Liver (tissue), 9 donors: ENCODE data around the gene TERB1. TPM values are rescaled to one million over a fixed set of nuclear protein-coding genes. Genes with fewer than 3 reads are reported as not detected.

Source experiments
- DNase-seq: peaks from one replicate; pipeline ENCODE4 v3.0.0-alpha.2; 2017; ENCODE audit warnings: low spot score
- H3K27ac ChIP-seq, 2 donors: one replicate each; pipeline ENCODE4 v1.7.0; 2013; ENCODE audit warnings: inconsistent platforms in 2 of 2, low read length in 2 of 2, control low read depth in 1 of 2, low read depth in 1 of 2, mild to moderate bottlenecking in 1 of 2
- H3K27me3 ChIP-seq, 4 donors: one replicate each; pipeline versions ENCODE4 v1.6.1 to v1.7.0; 2013; ENCODE audit warnings: low read length in 3 of 4, inconsistent platforms in 1 of 4, mild to moderate bottlenecking in 1 of 4, moderate library complexity in 1 of 4; ENCODE audit not compliant: control insufficient read depth in 4 of 4, insufficient read depth in 4 of 4
- H3K36me3 ChIP-seq, 4 donors: one replicate each; pipeline versions ENCODE4 v1.6.1 to v1.7.0; 2013; ENCODE audit warnings: low read length in 3 of 4, mild to moderate bottlenecking in 3 of 4, low read depth in 1 of 4, moderate library complexity in 1 of 4; ENCODE audit not compliant: control insufficient read depth in 4 of 4, insufficient read depth in 3 of 4
- H3K4me1 ChIP-seq, 4 donors: one replicate each; pipeline versions ENCODE4 v1.6.1 to v1.7.0; 2013; ENCODE audit warnings: low read length in 3 of 4, mild to moderate bottlenecking in 3 of 4, moderate library complexity in 1 of 4; ENCODE audit not compliant: control insufficient read depth in 4 of 4, insufficient read depth in 4 of 4
- H3K4me3 ChIP-seq, 3 donors: one replicate each; pipeline versions ENCODE4 v1.6.1 to v1.7.0; 2013; ENCODE audit warnings: low read length in 3 of 3, control low read depth in 1 of 3, low read depth in 1 of 3, mild to moderate bottlenecking in 1 of 3
- H3K9ac ChIP-seq, 2 donors: one replicate each; pipeline ENCODE4 v1.7.0; 2013; ENCODE audit warnings: low read length in 2 of 2, mild to moderate bottlenecking in 2 of 2, moderate library complexity in 2 of 2, control low read depth in 1 of 2, low read depth in 1 of 2
- H3K9me3 ChIP-seq, 4 donors: one replicate each; pipeline versions ENCODE4 v1.6.1 to v1.7.0; 2013; ENCODE audit warnings: low read length in 3 of 4; ENCODE audit not compliant: control insufficient read depth in 4 of 4
- ATF3 ChIP-seq: IDR thresholded peaks from 2 replicates; pipeline ENCODE4 v1.6.1; 2016; ENCODE audit warnings: antibody characterized with exemption
- CTCF ChIP-seq: fragments of 150-350 bp; IDR thresholded peaks from 2 replicates; pipeline ENCODE4 v1.5.1; 2017; ENCODE audit warnings: improper control_type of control experiment, low read depth, low read length; ENCODE audit not compliant: missing input control
- EGR1 ChIP-seq, 2 donors: IDR thresholded peaks; 2 replicates each; pipeline ENCODE4 v1.6.1; 2016 to 2018; ENCODE audit warnings: antibody characterized with exemption in 2 of 2, low read depth in 2 of 2
- FOXA1 ChIP-seq: IDR thresholded peaks from 2 replicates; pipeline ENCODE4 v1.6.1; 2016; ENCODE audit warnings: antibody characterized with exemption
- FOXA2 ChIP-seq: IDR thresholded peaks from 2 replicates; pipeline ENCODE4 v1.6.1; 2016; ENCODE audit warnings: antibody characterized with exemption
- GABPA ChIP-seq, 2 donors: IDR thresholded peaks in 1 of 2; conservative IDR thresholded peaks in 1 of 2; 2 replicates each; pipeline ENCODE4 v1.6.1; 2016; ENCODE audit warnings: antibody characterized with exemption in 2 of 2, mild to moderate bottlenecking in 1 of 2, moderate library complexity in 1 of 2
- HNF4A ChIP-seq, 2 donors: conservative IDR thresholded peaks; 2 replicates each; pipeline ENCODE4 v1.6.1; 2016; ENCODE audit warnings: antibody characterized with exemption in 2 of 2, mild to moderate bottlenecking in 2 of 2
- HNF4G ChIP-seq: IDR thresholded peaks from 2 replicates; pipeline ENCODE4 v1.6.1; 2016; ENCODE audit warnings: antibody characterized with exemption
- JUND ChIP-seq, 2 donors: IDR thresholded peaks; 2 replicates each; pipeline ENCODE4 v1.6.1; 2016; ENCODE audit warnings: antibody characterized with exemption in 2 of 2
- NR2F2 ChIP-seq: IDR thresholded peaks from 2 replicates; pipeline ENCODE4 v1.6.1; 2016; ENCODE audit warnings: antibody characterized with exemption
- RAD21 ChIP-seq, 2 donors: IDR thresholded peaks; 2 replicates each; pipeline ENCODE4 v1.6.1; 2016; ENCODE audit warnings: antibody characterized with exemption in 2 of 2, mild to moderate bottlenecking in 2 of 2
- REST ChIP-seq: IDR thresholded peaks from 2 replicates; pipeline ENCODE4 v1.6.1; 2016; ENCODE audit warnings: antibody characterized with exemption, mild to moderate bottlenecking
- RXRA ChIP-seq, 2 donors: IDR thresholded peaks; 2 replicates each; pipeline ENCODE4 v1.6.1; 2017 to 2018; ENCODE audit warnings: antibody characterized with exemption in 2 of 2, mild to moderate bottlenecking in 1 of 2
- SP1 ChIP-seq: IDR thresholded peaks from 2 replicates; pipeline ENCODE4 v1.6.1; 2018; ENCODE audit warnings: antibody characterized with exemption, mild to moderate bottlenecking
- TAF1 ChIP-seq: conservative IDR thresholded peaks from 2 replicates; pipeline ENCODE4 v1.6.1; 2016; ENCODE audit warnings: antibody characterized with exemption, mild to moderate bottlenecking
- YY1 ChIP-seq: IDR thresholded peaks from 2 replicates; pipeline ENCODE4 v1.6.1; 2016; ENCODE audit warnings: antibody characterized with exemption, mild to moderate bottlenecking
- ZBTB33 ChIP-seq: IDR thresholded peaks from 2 replicates; pipeline ENCODE4 v1.6.1; 2016; ENCODE audit warnings: antibody characterized with exemption
- WGBS: extraction: QIAGEN DNeasy Blood & Tissue Kit; methylation state at CpG from one replicate; pipeline ENCODE4 v1.1.7; 2013; 5-methylcytosine and 5-hydroxymethylcytosine counted together
- polyA plus RNA-seq, 2 donors: library from polyadenylated mRNA; stranded (reverse) in 1 of 2; unstranded in 1 of 2; fragments of 200-250 nt in 1 of 2; fragments of >200 nt in 1 of 2; fragmentation: Nextera tagmentation in 1 of 2; extraction: Ambion mirVana in 1 of 2; gene quantifications; one replicate each; pipeline versions ENCODE4 v1.2.1 to v1.2.3, GENCODE V29; 2013 to 2015
- total RNA-seq, 2 donors: library from RNA; depleted of rRNA; stranded (reverse); fragments of >200 nt; gene quantifications; one replicate each; pipeline ENCODE4 v1.2.3, GENCODE V29; 2014
- TF ChIP-seq, protein P1 (sequence below): IDR thresholded peaks from 2 replicates; pipeline ENCODE4 v1.6.1; 2016; ENCODE audit warnings: antibody characterized with exemption
- donor health status: healthy.
- donor health status: healthy.
- donor health status: healthy.
- donor health status: healthy.
- donor health status: healthy.

Gene TERB1
- total and polyA plus RNA-seq, 4 donors = 0.08 to 0.17 TPM; not detected in 2

DNA sequence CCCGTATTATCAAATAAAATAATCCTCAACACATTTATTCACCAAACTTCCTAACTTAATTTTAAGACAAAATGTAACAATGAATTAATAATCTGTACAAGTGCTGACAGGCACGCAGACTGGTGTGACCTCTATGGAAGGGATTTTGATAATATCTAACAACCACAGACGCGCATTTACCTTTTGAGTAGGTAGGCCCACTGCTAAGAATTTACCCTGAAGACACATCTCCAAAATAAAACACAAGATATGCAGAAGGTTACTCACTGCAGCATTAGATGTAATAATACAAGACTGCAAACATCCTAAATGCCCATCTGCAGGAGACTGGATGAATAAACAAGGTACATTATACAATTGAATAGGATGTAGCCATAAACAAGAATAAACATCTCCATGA is 82.1 kb downstream of the TERB1 start:
- H3K27ac ChIP-seq = no peak overlapping the region
- 98% methylated on average over 4 of the region's 4 CpGs for WGBS
- H3K36me3 ChIP-seq = peaks cover 0 to 24% (median 18%) of the 10 kb centered on the region in 4 donors
- TF ChIP-seq HNF4A (conservative IDR thresholded peaks at IDR 0.05) (no peak), ATF3 (no peak), JUND (IDR thresholded peaks at IDR 0.05) (no peak), REST (no peak), FOXA1 (no peak), SP1 (no peak), RAD21 (IDR thresholded peaks at IDR 0.05) (no peak), YY1 (no peak), GABPA (IDR thresholded peaks at IDR 0.05 in 1 of 2, conservative IDR thresholded peaks at IDR 0.05 in 1 of 2) (no peak), EGR1 (IDR thresholded peaks at IDR 0.05; ENCODE audit: low read depth in 2 of 2) (no peak), ZBTB33 (no peak), RXRA (IDR thresholded peaks at IDR 0.05) (no peak), FOXA2 (no peak), TAF1 (no peak), CTCF (no peak), NR2F2 (no peak), HNF4G (no peak)
- TF ChIP-seq, protein P1, sequence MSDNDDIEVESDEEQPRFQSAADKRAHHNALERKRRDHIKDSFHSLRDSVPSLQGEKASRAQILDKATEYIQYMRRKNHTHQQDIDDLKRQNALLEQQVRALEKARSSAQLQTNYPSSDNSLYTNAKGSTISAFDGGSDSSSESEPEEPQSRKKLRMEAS = no peak
- no peaks in the 10 kb centered on the region for H3K4me1 ChIP-seq
- no peak overlapping the region for H3K9ac ChIP-seq
- no peaks in the 10 kb centered on the region for H3K9me3 ChIP-seq
- no peak for DNase-seq
- H3K27me3 ChIP-seq = no peaks in the 10 kb centered on the region
- no peak overlapping the region for H3K4me3 ChIP-seq
